B cell (primary cell): Measurements from ENCODE around the gene ADGRD1.

Experiments
- CTCF ChIP-seq: fragments of 200-600 bp; IDR thresholded peaks from one replicate; pipeline ENCODE4 v1.8.0; 2022; ENCODE audit warnings: antibody characterized with exemption, mild to moderate bottlenecking
- EZH2 ChIP-seq: IDR thresholded peaks from 2 replicates; pipeline ENCODE4 v1.6.1; 2012; ENCODE audit warnings: borderline replicate concordance, low read depth, mild to moderate bottlenecking, moderate library complexity, low read length; ENCODE audit not compliant: insufficient read depth, poor library complexity, severe bottlenecking

DNA sequence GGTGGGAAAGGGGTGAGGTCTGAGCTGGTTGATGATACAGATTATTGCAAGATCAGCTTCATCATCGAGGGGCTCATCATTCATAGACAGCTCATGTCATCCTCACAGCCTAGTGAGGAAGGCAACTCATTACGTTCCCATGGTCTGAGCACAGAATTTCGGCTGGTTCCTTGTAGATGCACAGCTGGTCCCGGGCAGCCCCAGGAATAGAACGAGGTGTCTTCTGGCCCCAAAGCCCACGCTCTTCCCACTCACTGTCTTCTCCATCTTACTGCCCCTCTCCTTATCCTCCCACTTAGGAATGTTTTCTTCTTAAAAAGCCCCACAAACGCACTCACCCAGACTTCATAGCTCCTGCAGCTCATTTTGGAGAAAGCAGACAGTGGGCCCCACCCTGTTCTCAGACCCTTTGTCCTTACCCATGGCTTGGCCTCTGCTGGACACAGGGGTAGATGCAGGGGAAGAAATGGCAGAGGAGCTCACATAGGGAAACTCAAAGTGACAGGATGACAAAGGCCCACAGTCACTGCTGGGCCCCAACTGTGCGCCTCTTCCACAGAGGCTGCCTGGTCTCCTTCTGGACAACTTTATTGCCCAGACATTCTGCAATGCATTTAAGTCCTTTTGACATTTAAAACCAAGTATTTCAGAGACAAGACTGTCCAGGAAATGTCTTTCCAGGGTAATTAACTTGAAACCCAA, 162.2 kb downstream of the ADGRD1 start:
- TF ChIP-seq CTCF: no peak
- TF ChIP-seq EZH2: no peak
